GM10266 (cell line): ENCODE results near the gene HOXA7.

Source experiments
- DNase-seq: peaks from one replicate; pipeline ENCODE4 v3.0.0; 2012; ENCODE audit errors: extremely low spot score
- CTCF ChIP-seq: IDR thresholded peaks from 2 replicates; pipeline ENCODE4 v1.5.1; 2012; ENCODE audit warnings: mild to moderate bottlenecking, low read depth; ENCODE audit not compliant: control insufficient read depth, insufficient read depth; ENCODE audit errors: missing control alignments

HOXA7 gene

GRCh38 chr7:27178366-27178765, 21.9 kb upstream of the HOXA7 start:
- no peak for TF ChIP-seq CTCF

DNA sequence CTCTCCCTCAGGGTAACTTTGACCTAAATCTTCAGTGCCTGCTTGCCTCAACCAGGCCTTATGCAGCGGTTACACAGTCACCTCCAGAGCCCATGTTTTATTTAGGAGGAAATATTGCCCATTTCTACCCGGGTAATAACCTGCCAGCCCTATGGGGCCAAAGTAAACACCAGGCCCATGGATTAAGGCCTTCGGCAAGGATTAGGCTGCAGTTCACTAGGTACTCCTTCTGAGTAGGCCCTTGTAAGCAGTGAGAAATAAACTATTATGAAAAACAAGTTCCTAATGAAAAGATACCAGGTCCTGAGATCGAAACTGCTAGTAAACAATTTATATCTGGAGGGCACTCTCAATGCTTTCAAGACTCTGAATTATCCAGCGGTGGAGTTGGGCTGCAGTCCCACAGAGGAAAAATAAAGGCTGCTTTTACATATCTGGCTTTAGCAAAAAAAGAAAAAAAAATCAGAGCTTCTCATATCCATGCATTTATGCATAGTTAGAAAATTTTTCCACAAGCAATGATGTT, 21.4 kb upstream of the HOXA7 start:
- TF ChIP-seq CTCF: no peak

More at GRCh38 chr7:27178366-27178765, 21.9 kb upstream of the HOXA7 start:
- DNase-seq: no peak

DNA sequence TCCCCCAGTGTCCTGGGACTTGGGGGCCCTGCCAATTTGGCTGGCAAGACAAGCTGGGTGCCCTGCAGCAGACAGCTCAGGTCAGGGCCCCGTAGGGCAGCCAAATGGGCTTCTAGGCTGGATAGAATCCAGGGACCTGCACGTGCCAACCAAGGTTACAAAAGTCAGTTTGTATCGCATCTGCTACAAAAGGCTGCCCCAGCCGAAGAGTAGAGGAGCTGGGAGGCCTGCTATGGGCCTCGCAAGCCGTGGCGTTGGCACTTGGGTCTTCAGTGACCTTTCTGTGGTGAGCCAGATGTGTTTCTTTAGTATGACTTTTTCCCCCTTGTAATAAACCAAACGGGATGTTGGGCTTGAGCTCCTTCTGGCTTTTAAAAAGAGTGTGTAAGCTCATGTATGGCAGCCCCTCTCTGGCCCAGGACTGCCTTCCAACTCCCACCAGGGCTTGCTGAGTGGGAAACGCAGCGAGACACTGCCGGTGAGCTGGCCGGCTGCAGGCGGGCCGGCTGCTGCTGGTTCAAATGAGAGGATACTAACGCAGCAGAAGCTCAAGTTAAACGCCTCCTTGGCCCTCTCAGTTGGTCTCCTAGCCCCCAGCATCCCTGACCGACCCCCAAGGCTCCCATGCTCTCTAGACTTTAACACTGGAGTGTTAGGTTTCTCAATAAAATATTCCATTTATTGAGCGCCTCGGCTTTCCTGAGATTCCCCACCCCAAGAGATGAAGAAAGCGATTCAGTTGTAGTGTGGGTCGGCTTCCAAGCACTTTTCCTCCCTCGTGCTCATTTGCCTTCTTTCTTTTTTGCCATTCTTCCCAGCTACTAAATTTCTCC, 20.7 kb upstream of the HOXA7 start:
- DNase-seq: no peak
- TF ChIP-seq CTCF: no peak

More for the DNA sequence above, 21.4 kb upstream of the HOXA7 start:
- no peak for DNase-seq

- no peak for DNase-seq
- no peak for TF ChIP-seq CTCF
Observed at GRCh38 chr7:27176524-27176845, 20.0 kb upstream of the HOXA7 start.

DNA sequence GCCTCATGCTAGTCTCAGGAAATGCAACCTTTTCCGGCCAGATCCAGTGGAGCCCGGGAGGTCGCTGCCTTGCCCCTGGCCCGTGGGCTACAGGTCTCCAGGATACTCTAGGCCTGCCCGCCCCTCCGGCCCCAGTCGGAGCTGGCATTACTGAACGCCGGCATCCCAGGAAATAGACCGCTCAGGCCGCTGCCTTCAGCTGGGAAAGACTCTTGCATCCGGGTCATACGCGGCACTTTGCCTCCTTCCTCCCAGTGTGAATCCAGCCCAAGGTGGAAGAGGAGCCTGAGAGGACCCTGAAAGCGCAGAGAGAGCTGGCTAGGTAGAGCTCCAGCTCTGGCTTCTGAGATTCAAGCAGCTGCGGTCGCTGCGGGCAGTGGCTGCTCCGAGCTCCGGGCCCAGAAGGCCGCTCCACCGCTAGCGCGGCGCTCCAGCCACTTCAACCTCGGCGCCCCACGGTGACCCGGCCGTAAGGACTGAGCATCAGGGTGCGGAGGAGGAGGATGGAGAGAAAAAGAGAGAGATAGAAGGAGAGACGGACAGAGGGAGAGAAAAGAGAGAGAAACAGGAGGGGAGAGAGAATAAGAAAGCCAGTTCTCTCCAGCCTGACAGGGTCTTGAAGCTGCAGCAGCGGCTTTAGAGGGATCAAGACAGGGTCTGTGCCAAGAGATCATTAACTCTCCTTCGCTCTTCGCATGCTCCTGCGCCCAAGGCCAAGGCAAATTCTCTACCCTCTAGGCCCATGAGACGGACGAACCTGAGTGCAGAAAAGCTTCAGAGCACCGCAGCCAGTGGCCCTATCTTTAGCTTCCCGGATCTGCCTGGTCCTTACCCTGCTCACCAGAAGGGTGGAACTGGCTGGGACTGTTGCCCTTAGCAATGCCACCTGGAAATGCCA, 19.4 kb upstream of the HOXA7 start:
- no peak for DNase-seq
- TF ChIP-seq CTCF: no peak

- TF ChIP-seq CTCF: no peak
- DNase-seq: no peak
Observed at GRCh38 chr7:27174874-27175625, 18.6 kb upstream of the HOXA7 start.
